AG09309 (cell line): ENCODE results near the gene CA11.

Experiments used
- DNase-seq: peaks from one replicate; pipeline ENCODE4 v3.0.0-alpha.2; 2010; ENCODE audit warnings: low read depth
- H3K4me3 ChIP-seq: 2 replicates; pipeline ENCODE4 v1.5.1; 2011; ENCODE audit warnings: mild to moderate bottlenecking, low read depth, low read length, moderate library complexity; ENCODE audit not compliant: control insufficient read depth
- CTCF ChIP-seq: IDR thresholded peaks from 2 replicates; pipeline ENCODE4 v1.5.1; 2011; ENCODE audit warnings: mild to moderate bottlenecking, low read depth, low read length, inconsistent platforms; ENCODE audit not compliant: insufficient read depth, control insufficient read depth; ENCODE audit errors: missing control alignments

Gene CA11

DNA sequence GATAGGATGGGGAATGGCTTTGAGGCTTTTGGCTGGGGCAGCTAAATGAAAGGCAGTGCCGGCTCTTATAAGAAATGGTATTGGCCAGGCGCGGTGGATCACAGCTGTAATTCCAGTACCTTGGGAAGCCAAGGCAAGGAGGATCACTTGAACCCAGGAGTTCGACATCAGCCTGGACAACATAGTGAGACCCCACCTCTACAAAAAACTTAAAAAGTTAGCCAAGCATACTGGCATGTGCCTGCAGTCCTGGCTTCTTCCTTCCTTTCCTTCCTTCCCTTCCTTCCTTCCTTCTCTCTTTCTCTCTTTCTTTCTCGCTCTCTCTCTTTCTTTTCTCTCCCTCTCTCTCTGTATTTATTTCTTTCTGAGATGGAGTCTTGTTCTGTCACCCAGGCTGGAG is 3.1 kb downstream of the CA11 start:
- no peak for DNase-seq
- TF ChIP-seq CTCF: no peak
- no peak overlapping the region for H3K4me3 ChIP-seq

DNA sequence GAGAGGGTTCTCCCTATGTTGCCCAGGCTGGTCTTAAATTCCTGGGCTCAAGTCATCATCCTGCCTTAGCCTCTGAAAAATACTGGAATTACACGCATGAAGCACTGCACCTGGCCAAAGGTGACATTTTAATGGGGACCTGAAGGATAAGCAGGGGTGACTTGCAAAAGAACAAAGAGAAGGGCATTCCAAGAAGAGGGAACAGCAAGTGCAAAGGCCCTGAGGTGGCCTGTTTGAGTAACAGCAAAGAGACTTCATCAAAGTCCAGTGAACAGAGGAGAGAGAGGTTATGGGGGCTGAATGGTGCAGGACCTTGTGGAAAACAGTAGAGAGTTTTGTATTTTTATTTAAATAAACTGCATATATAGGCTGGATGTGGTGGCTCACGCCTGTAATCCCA is 4.1 kb downstream of the CA11 start:
- DNase-seq: no peak
- no peak for TF ChIP-seq CTCF
- H3K4me3 ChIP-seq: no peak overlapping the region

- DNase-seq: no peak
- no peak for TF ChIP-seq CTCF
- H3K4me3 ChIP-seq: no peak overlapping the region
Measured at GRCh38 chr19:48639483-48640375, 6.3 kb downstream of the CA11 start.

GRCh38 chr19:48638831-48639381 is 7.1 kb downstream of the CA11 start:
- no peak overlapping the region for H3K4me3 ChIP-seq
- TF ChIP-seq CTCF: no peak
- DNase-seq: no peak

DNA sequence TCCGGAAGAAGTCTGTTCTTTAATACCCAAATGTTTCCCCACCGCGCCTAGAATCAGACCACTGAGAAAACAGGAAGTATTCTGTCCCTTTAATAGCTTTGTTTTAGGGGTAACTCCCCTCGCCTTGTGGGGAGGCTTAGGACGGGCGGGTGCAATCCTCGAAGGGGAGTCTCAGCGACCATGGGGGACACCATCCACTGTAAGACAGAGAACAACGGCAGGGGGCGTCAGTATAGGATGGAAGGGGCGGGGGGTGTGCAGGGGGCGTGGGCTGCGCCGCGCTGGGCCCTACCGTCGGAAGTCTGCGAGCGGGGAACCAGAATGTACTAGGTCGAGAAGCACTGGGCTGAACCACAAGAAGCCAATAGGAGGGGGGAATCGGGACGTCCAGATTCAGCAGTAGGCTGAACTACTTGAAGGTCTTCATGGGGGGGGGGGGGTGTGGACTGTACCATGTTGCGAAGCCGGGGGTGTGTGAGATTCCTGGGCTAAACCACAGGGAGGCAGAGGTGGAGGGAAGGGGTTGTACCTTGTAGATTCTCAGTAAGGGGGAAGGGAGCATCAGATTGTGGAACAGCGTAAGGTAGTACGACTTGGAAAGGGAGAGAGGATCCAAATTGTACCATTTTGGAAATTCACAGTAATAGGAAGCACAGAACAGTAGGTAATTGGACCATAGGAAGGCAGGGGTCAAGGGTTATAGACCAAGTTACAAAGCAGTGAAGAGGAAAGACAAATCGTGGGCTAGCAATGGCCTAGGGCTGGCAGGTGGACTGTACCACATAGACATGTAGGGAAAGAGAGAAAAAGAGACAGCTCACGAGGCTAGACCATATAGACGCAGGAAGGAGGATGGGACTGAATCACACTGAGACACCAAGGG is 7.8 kb downstream of the CA11 start:
- peak overlapping the region; percentile 63 for H3K4me3 ChIP-seq
- TF ChIP-seq CTCF: no peak
- DNase-seq: peak; percentile 94

GRCh38 chr19:48637449-48637947 is 8.5 kb downstream of the CA11 start:
- TF ChIP-seq CTCF: no peak
- DNase-seq: peak; percentile 97
- H3K4me3 ChIP-seq: peak overlapping the region; percentile 63
